ENCODE data around the gene FSTL4. TPM values are rescaled to one million over a fixed set of nuclear protein-coding genes. Genes with fewer than 3 reads are reported as not detected.

FSTL4 gene
- total and polyA plus RNA-seq, 2 donors (not counting 1 experiment from before 2014, with no cell fraction given): 0.31 to 6.7 TPM

- Histone ChIP-seq H2AFZ (ENCODE audit: insufficient read depth, low read depth, low read length, poor library complexity, severe bottlenecking) (no peak overlapping the region), H4K20me1 (ENCODE audit: control insufficient read depth, insufficient read depth, low read length, poor library complexity, severe bottlenecking) (no peaks in the 10 kb centered on the region), H3K27me3 (replicated peaks in 1 of 4; ENCODE audit: control extremely low read depth in 1 of 4, control insufficient read depth in 3 of 4, insufficient read depth in 4 of 4, low read length in 3 of 4) (no peaks in the 10 kb centered on the region), H3K4me2 (replicated peaks; ENCODE audit: low read depth, low read length, poor library complexity, severe bottlenecking) (no peak overlapping the region), H3K36me3 (replicated peaks in 1 of 2; ENCODE audit: control extremely low read depth in 1 of 2, control insufficient read depth in 1 of 2, extremely low read depth in 1 of 2, insufficient read depth in 2 of 2, low read length in 1 of 2) (no peaks in the 10 kb centered on the region), H3K9ac (ENCODE audit: low read length) (no peak overlapping the region), H3K4me3 (ENCODE audit: control extremely low read depth in 1 of 5, extremely low read depth in 1 of 5, insufficient read depth in 1 of 5, low read depth in 2 of 5, low read length in 4 of 5) (no peak overlapping the region), H3K4me1 (ENCODE audit: control insufficient read depth in 2 of 2, insufficient read depth in 2 of 2, low read length in 2 of 2) (no peaks in the 10 kb centered on the region), H3K27ac (ENCODE audit: low read length in 2 of 2) (no peak overlapping the region), H3K79me2 (ENCODE audit: control insufficient read depth, insufficient read depth, low read length) (no peaks in the 10 kb centered on the region), H3K9me3 (ENCODE audit: control extremely low read depth in 1 of 3, control insufficient read depth in 2 of 3, insufficient read depth in 1 of 3, low read length in 2 of 3) (no peaks in the 10 kb centered on the region)
- intact Hi-C loops (cut with micrococcal nuclease): no loop called here
- DNase-seq (peak; percentile 25), ATAC-seq (ENCODE audit: low read depth) (no peak)
- WGBS (ENCODE audit: insufficient coverage): 68% methylated on average over 11 of the region's 12 CpGs
- POLR2A ChIA-PET: no interaction called here
- CTCF ChIA-PET: no interaction called here
- no peak overlapping the region for H3K4me3 Mint-ChIP-seq
- peak; percentile 55 for TF ChIP-seq CTCF (IDR thresholded peaks at IDR 0.05)
- no peak for TF ChIP-seq EZH2 (IDR thresholded peaks at IDR 0.05; ENCODE audit: borderline replicate concordance, insufficient read depth, low read depth, low read length, poor library complexity, severe bottlenecking)
- H3K4me1 Mint-ChIP-seq: no peaks in the 10 kb centered on the region
- no peak overlapping the region for H3K27ac Mint-ChIP-seq
- no peaks in the 10 kb centered on the region for H3K9me3 Mint-ChIP-seq (ENCODE audit: insufficient read depth)
- no peaks in the 10 kb centered on the region for H3K27me3 Mint-ChIP-seq
These were observed 152.1 kb downstream of the FSTL4 start for GRCh38 chr5:133460172-133460758.

GRCh38 chr5:133459474-133460160 is 152.7 kb downstream of the FSTL4 start:
- H3K27ac ChIP-seq (ENCODE audit: low read length in 2 of 2): no peak overlapping the region
- DNase-seq: no peak
- H3K4me2 ChIP-seq (replicated peaks; ENCODE audit: low read depth, low read length, poor library complexity, severe bottlenecking): no peak overlapping the region
- ChIA-PET POLR2A (no interaction called here), CTCF (no interaction called here)
- H3K27me3 Mint-ChIP-seq: no peaks in the 10 kb centered on the region
- H3K9me3 Mint-ChIP-seq (ENCODE audit: insufficient read depth): no peaks in the 10 kb centered on the region
- TF ChIP-seq CTCF (IDR thresholded peaks at IDR 0.05) (no peak), EZH2 (IDR thresholded peaks at IDR 0.05; ENCODE audit: borderline replicate concordance, insufficient read depth, low read depth, low read length, poor library complexity, severe bottlenecking) (no peak)
- no peaks in the 10 kb centered on the region for H3K4me1 Mint-ChIP-seq
- H3K9me3 ChIP-seq (ENCODE audit: control extremely low read depth in 1 of 3, control insufficient read depth in 2 of 3, insufficient read depth in 1 of 3, low read length in 2 of 3): no peaks in the 10 kb centered on the region
- ATAC-seq (ENCODE audit: low read depth): no peak
- H3K9ac ChIP-seq (ENCODE audit: low read length): no peak overlapping the region
- no peaks in the 10 kb centered on the region for H3K79me2 ChIP-seq (ENCODE audit: control insufficient read depth, insufficient read depth, low read length)
- WGBS (ENCODE audit: insufficient coverage): 100% methylated on average over 1 of the region's 7 CpGs
- no peaks in the 10 kb centered on the region for H3K36me3 ChIP-seq (replicated peaks in 1 of 2; ENCODE audit: control extremely low read depth in 1 of 2, control insufficient read depth in 1 of 2, extremely low read depth in 1 of 2, insufficient read depth in 2 of 2, low read length in 1 of 2)
- no peak overlapping the region for H3K4me3 ChIP-seq (ENCODE audit: control extremely low read depth in 1 of 5, extremely low read depth in 1 of 5, insufficient read depth in 1 of 5, low read depth in 2 of 5, low read length in 4 of 5)
- H2AFZ ChIP-seq (ENCODE audit: insufficient read depth, low read depth, low read length, poor library complexity, severe bottlenecking): no peak overlapping the region
- no peak overlapping the region for H3K4me3 Mint-ChIP-seq
- intact Hi-C loops (cut with micrococcal nuclease): no loop called here
- H3K27ac Mint-ChIP-seq: no peak overlapping the region
- H3K27me3 ChIP-seq (replicated peaks in 1 of 4; ENCODE audit: control extremely low read depth in 1 of 4, control insufficient read depth in 3 of 4, insufficient read depth in 4 of 4, low read length in 3 of 4): no peaks in the 10 kb centered on the region
- no peaks in the 10 kb centered on the region for H3K4me1 ChIP-seq (ENCODE audit: control insufficient read depth in 2 of 2, insufficient read depth in 2 of 2, low read length in 2 of 2)
- H4K20me1 ChIP-seq (ENCODE audit: control insufficient read depth, insufficient read depth, low read length, poor library complexity, severe bottlenecking): no peaks in the 10 kb centered on the region

All from B cell (primary cell).